PFSK-1 (cell line): Measurements from ENCODE around the gene AP1S1.
A peak's percentile ranks its signal among the peaks of the same experiment; 100 is the strongest.

Experiments used
- FOXP2 ChIP-seq: optimal IDR thresholded peaks from 2 replicates; pipeline ENCODE3; 2011; ENCODE audit warnings: borderline replicate concordance, control low read depth, inconsistent platforms; ENCODE audit not compliant: insufficient read depth; ENCODE audit errors: extremely low read length, extremely low read depth
- POLR2AphosphoS5 ChIP-seq: IDR thresholded peaks from 2 replicates; pipeline ENCODE4 v1.6.1; 2012; ENCODE audit warnings: low read depth, mild to moderate bottlenecking, control low read depth, low read length, moderate library complexity
- REST ChIP-seq, 2 experiments: IDR thresholded peaks; 2 replicates each; pipeline versions ENCODE4 v1.6.1 to v1.8.0; 2011 to 2012; ENCODE audit warnings: low read depth in 2 of 2, low read length in 2 of 2, control low read depth in 1 of 2, inconsistent platforms in 1 of 2, mild to moderate bottlenecking in 1 of 2, moderate library complexity in 1 of 2; ENCODE audit not compliant: insufficient read depth in 1 of 2
- SIN3A ChIP-seq: IDR thresholded peaks from 2 replicates; pipeline ENCODE4 v1.6.1; 2012; ENCODE audit warnings: mild to moderate bottlenecking, low read length, moderate library complexity, borderline replicate concordance; ENCODE audit not compliant: insufficient read depth
- TAF1 ChIP-seq: IDR thresholded peaks from 2 replicates; pipeline ENCODE4 v1.6.1; 2012; ENCODE audit warnings: low read length, control low read depth, borderline replicate concordance; ENCODE audit not compliant: insufficient read depth

The AP1S1 gene

GRCh38 chr7:101125989-101126650, 28.2 kb upstream of the AP1S1 start:
- TF ChIP-seq FOXP2, result no peak
- TF ChIP-seq REST (IDR thresholded peaks at IDR 0.05; ENCODE audit: insufficient read depth in 1 of 2, low read depth in 2 of 2, low read length in 2 of 2), result no peak
- TF ChIP-seq POLR2AphosphoS5, result no peak
- no peak for TF ChIP-seq SIN3A
- TF ChIP-seq TAF1, result no peak

- TF ChIP-seq REST (IDR thresholded peaks at IDR 0.05; ENCODE audit: insufficient read depth in 1 of 2, low read depth in 2 of 2, low read length in 2 of 2) (no peak), POLR2AphosphoS5 (peak; percentile 73), FOXP2 (peak; percentile 95), SIN3A (peak; percentile 57; the same call in 1 of the 2 replicates)
Observed at GRCh38 chr7:101126651-101127459, 27.4 kb upstream of the AP1S1 start, which contains the start of gene SERPINE1. TSS of gene SERPINE1 (plus strand) at chr7:101127104. CDS start at chr7:101128394, 1,290 bp downstream.

GRCh38 chr7:101127460-101128039, 26.7 kb upstream of the AP1S1 start:
- TF ChIP-seq FOXP2 (no peak), POLR2AphosphoS5 (no peak), SIN3A (no peak), TAF1 (no peak), REST (IDR thresholded peaks at IDR 0.05; ENCODE audit: insufficient read depth in 1 of 2, low read depth in 2 of 2, low read length in 2 of 2) (no peak)

- TF ChIP-seq SIN3A (no peak), TAF1 (no peak), FOXP2 (no peak), REST (IDR thresholded peaks at IDR 0.05; ENCODE audit: insufficient read depth in 1 of 2, low read depth in 2 of 2, low read length in 2 of 2) (no peak), POLR2AphosphoS5 (no peak)
Observed at GRCh38 chr7:101128040-101128834, 26.0 kb upstream of the AP1S1 start.
